Measurements from ENCODE around the gene EIF2S3.

DNA sequence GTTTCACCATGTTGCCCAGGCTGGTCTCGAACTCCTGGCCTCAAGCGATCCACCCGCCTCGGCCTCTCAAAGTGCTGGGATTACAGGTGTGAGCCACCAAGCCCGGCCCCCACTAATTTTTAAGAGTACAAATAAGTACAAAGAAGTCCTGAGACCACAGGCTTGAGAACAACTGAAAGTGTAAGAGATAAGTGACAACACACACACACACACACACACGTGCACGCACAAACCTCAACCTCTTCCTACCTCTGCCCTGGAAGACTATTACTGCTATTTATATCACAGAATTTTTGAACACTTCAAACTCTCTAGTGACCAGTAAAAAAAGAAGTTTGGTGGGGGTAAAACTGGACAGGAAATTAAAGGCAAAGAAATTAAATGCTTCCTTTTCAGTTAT is 35.3 kb upstream of the EIF2S3 start:
- TF ChIP-seq, protein P1, sequence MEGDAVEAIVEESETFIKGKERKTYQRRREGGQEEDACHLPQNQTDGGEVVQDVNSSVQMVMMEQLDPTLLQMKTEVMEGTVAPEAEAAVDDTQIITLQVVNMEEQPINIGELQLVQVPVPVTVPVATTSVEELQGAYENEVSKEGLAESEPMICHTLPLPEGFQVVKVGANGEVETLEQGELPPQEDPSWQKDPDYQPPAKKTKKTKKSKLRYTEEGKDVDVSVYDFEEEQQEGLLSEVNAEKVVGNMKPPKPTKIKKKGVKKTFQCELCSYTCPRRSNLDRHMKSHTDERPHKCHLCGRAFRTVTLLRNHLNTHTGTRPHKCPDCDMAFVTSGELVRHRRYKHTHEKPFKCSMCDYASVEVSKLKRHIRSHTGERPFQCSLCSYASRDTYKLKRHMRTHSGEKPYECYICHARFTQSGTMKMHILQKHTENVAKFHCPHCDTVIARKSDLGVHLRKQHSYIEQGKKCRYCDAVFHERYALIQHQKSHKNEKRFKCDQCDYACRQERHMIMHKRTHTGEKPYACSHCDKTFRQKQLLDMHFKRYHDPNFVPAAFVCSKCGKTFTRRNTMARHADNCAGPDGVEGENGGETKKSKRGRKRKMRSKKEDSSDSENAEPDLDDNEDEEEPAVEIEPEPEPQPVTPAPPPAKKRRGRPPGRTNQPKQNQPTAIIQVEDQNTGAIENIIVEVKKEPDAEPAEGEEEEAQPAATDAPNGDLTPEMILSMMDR (IDR thresholded peaks at IDR 0.05): no peak
- no peak for TF ChIP-seq POLR2A (IDR thresholded peaks at IDR 0.05)
- TF ChIP-seq POLR2AphosphoS5 (IDR thresholded peaks at IDR 0.05): no peak
- no peak for TF ChIP-seq EP300 (IDR thresholded peaks at IDR 0.05)

Data from gastroesophageal sphincter (tissue), 3 donors.